GM11168 (cell line): ENCODE results near the gene MBD3L3.
"Not testable (repeated sequence)": the region's sequence is repeated elsewhere in the genome, so short reads cannot be mapped to it uniquely, and the experiment has no call there.

ENCODE experiments used
- in situ Hi-C: fragments of 300-500 bp; cut with MboI; formaldehyde crosslinking; loops from one replicate; pipeline ENCODE4 v1.12.0; 2022; ENCODE audit warnings: low sequenced_read_pairs; ENCODE audit not compliant: unreplicated experiment

The MBD3L3 gene

DNA sequence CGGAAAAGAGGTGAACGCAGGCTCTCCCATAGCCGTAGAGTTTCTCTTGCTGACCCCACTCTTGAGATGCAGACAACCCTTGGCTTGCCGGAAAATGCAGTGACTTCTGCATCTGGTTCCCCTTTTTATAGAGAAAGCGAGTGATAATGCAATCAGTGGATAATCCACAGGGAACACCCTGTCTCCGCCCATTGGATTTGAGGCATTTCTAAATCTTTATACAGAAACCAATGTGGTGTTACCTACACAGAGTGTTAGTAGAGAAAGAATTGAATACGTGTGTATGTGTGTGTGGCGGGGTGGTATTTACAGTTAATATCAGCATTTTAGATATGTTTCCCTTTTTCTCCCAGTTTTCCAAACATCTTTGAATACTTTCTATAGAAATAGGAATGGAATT, at the start of gene MBD3L3:
TSS of gene MBD3L3 (minus strand) at position 101 of the 400 bp plus-strand sequence. CDS start at position 30, 71 bp downstream.
- in situ Hi-C loops = not testable (repeated sequence)

DNA sequence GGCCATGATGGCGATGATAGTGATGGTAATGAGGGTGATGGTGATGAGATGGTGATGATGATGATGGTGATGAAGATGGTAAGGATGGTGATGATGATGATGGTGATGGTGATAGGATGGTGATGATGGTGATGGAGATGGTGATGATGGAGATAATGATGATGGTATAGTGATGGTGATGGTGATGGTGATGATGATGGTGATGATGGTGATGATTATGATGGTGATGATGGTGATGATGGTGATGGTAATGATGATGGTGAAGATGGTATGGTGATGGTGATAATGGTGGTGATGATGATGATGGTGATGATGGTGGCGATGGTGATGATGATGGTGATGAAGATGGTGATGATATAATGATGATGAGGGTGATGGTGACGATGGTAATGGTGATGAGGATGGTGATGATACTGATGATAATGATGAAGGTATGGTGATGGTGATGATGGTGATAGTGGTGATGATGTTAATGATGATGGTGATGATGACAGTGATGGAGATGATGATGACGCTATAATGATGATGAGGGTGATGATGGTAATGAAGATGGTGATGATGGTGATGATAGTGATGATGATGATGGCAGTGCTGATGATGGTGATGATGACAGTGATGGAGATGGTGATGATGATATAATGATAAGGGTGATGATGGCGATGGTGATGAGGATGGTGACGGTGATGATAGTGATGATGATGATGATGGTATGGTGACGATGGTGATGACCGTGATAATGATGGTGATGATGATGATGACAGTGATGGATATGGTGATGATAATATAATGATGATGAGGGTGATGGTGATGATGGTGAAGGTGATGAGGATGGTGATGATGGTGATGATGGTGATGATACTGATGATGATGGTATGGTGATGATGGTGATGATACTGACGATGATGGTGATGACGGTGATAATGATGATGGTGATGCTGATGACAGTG, 48.5 kb upstream of the MBD3L3 start:
- in situ Hi-C loops = loop anchor here (10.0 kb wide), 1 partner anchor 238 kb away; the partner anchor contains the start of gene ARHGEF18

DNA sequence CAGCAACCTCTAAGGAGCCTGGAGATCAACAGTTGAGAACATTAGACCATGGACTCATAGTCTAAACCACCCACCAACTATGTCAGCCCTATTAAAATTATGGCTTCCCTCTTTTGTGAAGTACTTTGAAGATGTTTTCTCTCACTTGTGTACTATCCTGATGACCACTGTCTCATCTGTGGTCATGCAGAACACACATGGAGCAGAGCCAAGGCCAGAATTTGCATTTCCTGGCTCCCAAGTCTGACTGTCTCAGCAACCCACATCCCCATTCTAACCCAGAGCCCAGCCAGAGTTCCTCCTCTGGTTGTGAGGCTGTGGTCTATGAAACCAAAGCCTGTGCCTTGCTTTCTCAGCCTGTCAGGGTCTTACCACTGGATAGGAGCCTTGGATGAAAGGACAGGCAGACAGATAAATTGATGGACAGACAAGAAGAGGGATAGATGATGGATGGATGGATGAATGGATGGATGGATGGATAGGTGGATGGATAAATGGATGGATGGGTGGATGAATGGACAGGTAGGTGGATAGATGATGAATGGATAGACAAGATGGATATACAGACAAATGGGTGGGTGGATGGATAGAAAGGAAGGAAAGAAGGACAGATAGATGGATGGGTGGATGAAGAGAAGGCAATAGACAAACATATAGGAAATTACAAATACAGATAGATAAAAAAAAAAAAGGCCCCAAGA, 46.4 kb upstream of the MBD3L3 start:
- in situ Hi-C loops = loop anchor here (10.0 kb wide), 1 partner anchor 240 kb away; the partner anchor contains the start of gene ARHGEF18

DNA sequence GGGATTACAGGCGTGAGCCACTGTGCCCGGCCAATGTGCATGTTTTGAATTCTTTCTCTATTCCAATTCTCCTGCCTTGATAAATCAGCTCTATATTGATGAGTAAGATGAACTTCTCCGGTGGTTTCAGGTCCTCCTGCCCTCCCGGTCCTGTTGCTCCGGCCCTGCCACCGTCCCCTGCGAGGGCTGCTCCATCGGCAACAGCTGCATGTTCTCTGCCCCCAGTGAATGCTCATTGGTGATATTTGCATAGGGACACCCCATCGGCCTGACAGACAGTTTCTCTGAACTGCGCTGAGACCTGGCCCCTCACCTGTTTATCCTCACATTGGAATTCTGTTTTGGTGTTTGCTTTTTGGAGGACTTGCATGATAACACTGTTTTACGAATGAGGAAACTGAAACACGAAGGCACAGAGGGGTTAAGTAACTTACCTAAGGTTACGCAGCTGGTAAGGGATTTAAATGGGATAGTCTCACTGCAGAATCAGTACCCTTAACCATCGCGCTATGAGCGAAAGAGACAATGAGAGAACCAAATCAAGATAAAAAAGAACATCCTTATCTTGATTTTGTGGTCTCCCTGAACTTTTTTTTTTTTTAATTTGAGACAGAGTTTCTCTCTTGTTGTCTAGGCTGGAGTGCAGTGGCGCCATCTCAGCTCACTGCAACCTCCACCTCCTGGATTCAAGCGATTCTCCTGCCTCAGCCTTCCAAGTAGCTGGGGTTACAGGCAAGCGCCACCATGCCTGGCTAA, 43.2 kb upstream of the MBD3L3 start:
- in situ Hi-C loops = loop anchor here (10.0 kb wide), 1 partner anchor 243 kb away; the partner anchor contains the start of gene ARHGEF18

DNA sequence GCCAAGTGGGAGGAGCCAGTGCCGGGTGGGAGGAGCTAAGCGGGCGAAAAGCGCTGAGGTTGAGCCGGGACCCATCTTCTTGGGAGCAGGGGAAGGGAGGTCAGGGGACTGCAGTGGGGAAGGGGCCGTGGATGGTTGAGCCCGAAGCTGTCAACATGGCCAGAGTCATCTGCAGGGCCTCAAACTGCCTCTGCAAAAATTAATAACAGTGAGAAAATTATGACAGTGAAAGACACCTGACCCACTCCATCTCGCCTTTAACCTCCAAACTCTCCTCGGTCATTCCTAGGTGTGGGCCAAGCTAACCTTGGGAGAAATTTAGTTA, 41.1 kb upstream of the MBD3L3 start:
- in situ Hi-C loops = loop anchor here (25.0 kb wide), 1 partner anchor 713 kb away; no protein-coding TSS in a partner anchor

DNA sequence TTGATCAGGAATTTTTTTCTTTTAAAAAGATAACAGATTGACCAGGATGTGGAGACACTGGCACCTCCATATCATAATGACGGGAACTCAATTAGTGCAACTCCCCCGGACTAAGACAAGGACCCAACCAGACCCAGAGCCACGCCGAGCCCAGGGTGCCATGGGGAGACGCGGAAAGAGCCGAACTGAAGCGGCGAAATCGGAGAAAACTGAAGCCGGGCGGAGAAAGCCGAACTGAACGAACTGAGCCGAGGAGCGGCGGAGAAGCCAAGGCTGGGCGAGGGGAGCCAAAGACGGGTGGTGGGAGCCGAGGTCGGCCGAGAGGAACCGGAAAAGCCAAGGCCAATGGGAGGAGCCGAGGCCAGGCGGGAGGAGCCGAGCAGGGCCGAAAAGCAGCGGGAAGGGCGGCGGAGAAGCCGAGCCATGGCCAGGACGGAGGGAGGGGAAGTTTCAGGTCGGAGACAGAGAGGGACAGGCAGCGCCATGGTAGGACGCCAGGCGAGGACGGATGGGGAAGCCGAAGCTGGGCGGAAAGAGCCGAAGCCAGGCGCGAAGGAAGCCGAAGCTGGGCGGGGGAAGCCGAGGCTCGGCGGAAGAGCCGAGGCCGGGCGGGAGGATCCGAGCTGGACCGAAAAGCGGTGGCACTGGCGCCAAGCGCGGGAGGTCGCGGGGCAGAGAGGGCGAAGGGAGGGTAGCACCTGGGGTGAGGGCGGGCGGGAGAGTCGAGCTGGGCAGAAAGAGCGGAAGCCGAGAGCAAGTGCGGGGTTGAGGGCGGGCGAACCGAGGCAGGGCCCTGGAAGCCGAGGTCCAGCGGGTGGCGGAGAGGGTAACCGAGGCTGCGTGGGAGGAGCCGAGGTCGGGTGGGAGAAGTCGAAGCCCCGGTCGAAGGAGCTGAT, 40.5 kb upstream of the MBD3L3 start:
- in situ Hi-C loops = loop anchor here (25.0 kb wide), 1 partner anchor 713 kb away; no protein-coding TSS in a partner anchor

DNA sequence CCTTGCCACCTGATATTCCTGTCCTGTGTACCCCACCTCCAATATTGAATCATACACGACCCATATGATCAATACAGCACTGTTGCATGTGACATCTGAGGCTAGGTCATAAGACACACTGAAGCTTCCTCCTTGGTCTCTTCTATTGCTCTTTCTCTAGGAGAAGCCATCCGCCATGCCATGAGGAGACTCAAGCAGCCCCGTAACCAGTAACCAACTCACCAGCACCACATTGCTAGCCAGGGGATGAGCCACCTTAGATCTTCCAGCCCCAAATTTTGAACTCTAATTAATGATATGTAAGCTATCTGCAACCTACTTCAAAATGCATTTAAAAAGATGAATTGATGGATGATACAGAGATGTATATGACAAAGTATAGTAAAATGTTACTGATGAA, 39.6 kb upstream of the MBD3L3 start:
- in situ Hi-C loops = loop anchor here (25.0 kb wide), 1 partner anchor 714 kb away; no protein-coding TSS in a partner anchor

DNA sequence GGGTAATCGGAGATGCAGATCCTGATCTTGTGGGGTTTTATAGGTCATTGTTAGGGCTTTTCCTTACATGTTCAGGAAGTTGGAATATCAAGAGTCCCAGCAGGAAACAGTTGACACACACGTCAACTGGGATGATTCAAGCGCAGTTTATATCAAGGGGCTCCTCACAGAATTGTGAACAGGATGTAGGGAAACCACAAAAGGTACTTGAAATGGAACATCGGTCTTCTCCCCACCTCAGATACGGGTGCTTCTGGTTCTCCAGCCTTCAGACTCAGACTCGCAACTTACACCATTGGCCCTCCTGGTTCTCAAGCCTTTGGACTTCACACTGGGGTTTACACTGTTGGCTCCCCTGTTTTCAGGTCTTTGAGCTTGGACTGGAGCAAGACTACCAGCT, 30.5 kb upstream of the MBD3L3 start:
- in situ Hi-C loops = loop anchor here (25.0 kb wide), 1 partner anchor 723 kb away; no protein-coding TSS in a partner anchor

DNA sequence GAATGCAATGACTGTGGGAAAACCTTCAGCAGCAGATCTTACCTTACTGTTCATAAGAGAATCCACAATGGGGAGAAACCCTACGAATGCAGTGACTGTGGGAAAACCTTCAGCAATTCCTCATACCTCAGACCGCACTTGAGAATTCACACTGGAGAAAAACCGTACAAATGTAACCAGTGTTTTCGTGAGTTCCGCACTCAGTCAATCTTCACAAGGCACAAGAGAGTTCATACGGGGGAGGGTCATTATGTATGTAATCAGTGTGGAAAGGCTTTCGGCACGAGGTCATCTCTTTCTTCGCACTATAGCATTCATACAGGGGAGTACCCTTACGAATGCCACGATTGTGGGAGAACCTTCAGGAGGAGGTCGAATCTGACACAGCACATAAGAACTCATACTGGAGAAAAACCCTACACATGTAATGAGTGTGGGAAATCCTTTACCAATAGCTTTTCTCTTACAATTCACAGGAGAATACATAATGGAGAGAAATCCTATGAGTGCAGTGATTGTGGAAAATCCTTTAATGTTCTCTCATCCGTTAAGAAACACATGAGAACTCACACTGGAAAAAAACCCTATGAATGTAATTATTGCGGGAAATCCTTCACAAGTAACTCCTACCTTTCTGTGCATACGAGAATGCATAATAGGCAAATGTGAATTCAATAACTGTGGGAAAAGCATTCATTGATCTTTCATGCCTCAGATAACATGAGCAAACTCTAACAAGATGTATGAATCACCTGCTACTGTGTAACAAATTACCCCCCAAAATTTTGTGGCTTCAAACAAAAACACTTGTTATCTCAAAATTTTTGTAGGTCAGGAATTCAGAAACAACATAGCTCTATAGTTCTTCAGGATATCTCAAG, 24.8 kb upstream of the MBD3L3 start:
- in situ Hi-C loops = loop anchor here (25.0 kb wide), 1 partner anchor 729 kb away; no protein-coding TSS in a partner anchor

DNA sequence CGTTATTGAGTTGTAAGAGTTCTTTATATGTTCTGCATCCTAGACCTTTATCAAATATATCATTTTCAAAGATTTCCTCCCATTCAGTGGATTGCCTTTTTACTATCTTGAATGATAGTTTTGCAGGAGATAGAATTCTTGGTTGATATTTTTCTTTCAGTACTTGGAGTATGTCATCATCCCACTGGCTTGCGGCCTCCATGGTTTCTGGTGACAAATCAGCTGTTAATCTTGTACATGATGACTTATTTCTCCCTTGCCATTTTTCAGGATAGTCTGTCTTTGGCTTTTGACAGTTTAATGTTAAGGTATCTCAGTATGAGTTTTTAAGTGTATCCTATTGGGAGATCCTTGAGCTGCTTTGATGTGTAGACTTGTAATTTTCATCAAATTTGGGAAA, 19.5 kb upstream of the MBD3L3 start:
- in situ Hi-C loops = loop anchor here (25.0 kb wide), 1 partner anchor 734 kb away; no protein-coding TSS in a partner anchor

DNA sequence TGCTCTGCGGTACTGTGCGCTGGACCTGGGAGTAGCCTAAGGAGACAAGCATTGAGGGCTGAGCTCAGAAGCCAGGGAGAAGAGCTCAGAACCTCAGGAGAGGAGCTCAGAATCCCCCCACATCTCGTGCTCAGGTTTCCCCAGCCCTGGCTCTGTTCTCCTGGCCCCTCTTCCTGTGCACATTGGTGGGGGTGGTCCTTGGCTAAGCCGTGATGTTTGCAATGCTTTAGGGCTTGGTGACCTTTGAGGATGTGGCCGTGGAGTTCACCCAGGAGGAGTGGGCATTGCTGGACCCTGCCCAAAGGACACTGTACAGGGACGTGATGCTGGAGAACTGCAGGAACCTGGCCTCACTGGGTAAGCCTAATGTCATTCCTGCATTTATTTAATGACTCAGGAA, 17.7 kb upstream of the MBD3L3 start:
- in situ Hi-C loops = loop anchor here (25.0 kb wide), 1 partner anchor 736 kb away; no protein-coding TSS in a partner anchor

DNA sequence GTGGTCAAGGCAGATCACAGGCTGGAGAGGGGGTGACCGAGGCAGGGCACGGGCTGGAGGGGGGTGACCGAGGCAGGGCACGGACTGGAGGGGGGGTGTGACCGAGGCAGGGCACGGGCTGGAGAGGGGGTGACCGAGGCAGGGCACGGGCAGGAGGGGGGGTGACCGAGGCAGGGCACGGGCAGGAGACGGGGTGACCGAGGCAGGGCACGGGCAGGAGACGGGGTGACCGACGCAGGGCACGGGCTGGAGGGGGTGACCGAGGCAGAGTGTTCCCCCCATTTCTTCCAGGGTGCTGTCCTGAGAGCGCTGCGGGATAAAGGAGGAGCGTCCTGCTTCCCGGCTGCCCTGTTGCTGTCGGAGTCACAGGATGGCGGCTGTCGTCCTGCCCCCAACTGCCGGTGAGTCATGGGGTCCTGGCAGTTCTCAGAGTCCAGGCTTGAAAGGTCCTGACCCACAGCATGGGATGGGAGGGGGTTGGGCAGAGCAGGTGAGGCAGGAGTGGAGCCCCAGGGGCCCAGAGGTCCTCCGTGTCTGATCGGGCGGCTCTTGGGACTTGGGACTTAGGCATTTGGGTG, 16.3 kb upstream of the MBD3L3 start:
- in situ Hi-C loops = loop anchor here (25.0 kb wide), 1 partner anchor 738 kb away; no protein-coding TSS in a partner anchor

DNA sequence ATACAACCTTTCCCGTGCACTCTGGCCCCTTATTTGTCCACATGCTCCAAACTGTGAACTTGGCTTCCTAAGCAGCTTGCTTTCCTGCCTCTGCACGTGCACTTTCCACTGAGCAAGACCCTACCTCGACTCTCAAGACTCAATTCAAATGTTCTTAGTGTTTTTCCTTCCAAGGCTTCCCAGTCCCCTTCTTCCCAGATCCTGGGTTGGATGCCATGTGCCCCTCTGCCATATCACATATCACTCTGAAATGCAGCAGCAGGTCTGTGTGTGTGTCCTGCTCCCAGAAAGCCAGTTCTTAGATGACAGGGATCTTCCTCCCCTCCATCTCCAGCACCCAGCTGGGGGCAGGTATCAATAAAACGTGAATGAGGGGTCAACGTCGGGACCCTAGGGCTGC, 14.1 kb upstream of the MBD3L3 start:
- in situ Hi-C loops = no loop called here

DNA sequence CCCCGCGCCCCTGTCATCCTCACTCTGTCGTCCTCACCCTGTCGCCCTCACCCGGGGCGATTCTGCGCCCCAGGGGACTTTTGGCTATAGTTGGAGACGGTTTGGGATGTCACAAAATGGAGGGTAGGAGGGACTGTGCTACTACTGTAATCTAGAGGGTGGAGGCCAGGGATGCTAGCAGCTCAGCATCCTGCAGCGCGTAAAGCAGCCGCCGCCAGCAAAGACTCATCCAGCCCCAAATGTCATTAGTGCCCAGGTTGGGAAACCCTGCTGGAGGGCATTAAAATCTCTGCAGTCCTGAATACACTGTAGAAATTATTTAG, 11.4 kb upstream of the MBD3L3 start:
- in situ Hi-C loops = no loop called here

DNA sequence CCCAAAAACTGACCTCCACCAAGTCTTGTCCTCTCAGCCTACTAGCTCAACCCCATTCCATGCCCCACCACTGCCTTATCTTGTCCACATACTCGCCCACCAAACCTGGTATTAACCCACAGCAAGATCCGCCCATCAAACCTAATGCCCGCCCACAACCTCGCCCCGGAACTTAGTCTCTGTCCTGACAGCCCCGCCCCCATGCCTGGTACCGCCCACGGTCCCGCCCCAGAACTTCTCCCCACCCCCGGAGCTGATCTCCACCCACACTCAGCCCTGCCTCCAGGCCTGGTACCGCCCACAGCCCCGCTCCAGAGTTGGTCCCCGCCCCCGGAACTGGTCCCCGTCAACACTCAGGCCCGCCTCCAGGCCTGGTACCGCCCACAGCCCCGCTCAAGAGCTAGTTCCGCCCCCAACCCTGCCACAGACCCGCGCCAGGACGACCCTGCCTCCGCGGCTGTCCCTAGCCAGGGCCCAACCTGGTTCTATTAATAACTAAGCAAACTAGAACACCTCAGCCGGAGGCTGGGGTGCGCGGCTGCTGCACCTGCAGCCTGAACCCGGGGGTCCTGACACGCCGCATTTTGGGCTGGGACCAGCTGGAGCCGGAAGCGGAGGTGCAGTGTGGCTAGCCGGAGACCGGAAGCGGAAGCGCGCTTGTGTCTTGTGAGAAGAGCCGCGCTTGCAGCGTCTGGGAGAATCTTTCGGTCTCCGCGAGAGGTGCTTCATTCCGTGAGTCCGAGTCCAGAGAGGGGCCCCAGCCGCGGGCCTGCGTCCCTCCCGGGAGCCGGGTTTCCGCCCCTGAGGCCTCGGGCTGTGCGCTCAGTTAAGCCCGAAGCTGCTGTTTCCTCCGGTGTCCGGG, 10.8 kb upstream of the MBD3L3 start, which contains the start of gene ZNF557:
TSS of gene ZNF557 (plus strand) at position 662 of the 862 bp plus-strand sequence. CDS start 5,372 bp downstream, outside the sequence.
- in situ Hi-C loops = no loop called here

DNA sequence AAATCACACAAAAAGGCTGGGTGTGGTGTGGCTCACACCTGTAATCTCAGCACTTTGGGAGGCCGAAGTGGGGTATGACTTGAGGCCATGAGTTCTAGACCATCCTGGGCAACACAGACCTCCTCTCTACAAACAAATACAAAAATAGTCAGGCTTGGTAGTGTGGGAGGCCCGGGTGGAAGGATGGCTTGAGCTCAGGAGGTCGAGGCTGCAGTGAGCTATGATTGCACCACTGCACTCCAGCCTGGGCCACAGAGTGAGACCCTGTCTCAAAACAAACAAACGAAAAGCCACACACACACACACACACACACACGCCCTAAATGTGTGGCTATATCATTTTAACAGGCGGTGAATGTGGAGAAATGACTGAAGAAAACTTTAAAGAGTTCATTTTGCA, 10.1 kb upstream of the MBD3L3 start:
- in situ Hi-C loops = no loop called here

DNA sequence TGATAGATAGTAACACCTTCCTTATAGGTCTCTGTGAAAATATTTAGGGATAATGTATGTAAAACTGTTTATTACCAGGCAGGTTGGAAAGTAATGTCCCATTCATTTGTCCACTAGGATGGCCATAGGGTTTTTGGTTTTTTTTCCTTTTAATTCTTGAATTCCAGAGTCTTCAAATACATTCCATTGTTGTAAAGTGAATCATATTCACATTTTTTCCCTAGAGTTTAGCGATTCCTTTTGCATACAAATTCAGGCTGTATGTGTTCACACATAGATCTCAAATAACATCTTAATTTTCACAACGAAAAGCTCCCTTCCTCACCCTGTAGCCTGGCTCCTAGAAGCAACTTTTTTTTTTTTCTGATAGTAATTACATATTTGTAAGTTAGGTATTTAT, 9.2 kb upstream of the MBD3L3 start:
- in situ Hi-C loops = no loop called here
